GM12874 (cell line): ENCODE results near the gene SYNE3.

Experiments used
- TF ChIP-seq, protein P1 (sequence below): IDR thresholded peaks from 2 replicates; pipeline ENCODE4 v1.5.1; 2011; ENCODE audit warnings: low read depth, mild to moderate bottlenecking, control low read depth, low read length, moderate library complexity; ENCODE audit not compliant: insufficient read depth

The SYNE3 gene

DNA sequence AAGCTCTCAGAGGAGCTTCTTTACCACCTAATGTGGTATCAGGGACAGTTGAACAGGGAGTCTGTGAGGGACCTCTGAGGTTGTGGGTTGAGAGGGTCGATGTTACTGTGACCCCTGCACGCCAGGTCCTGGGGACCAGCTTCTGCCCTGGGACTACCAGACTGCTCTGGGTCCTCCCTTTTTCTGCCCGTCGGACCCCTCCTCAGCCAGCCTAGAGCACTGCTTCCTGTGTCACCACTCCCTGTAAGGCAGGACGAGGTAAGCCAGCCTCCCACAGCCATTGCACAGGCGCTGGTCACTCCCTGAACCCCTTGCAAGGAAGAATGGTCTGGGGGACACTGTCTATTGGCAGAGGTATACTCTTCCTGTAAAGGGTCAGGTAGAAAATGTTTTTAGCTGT, 38.1 kb downstream of the SYNE3 start:
- TF ChIP-seq, protein P1, sequence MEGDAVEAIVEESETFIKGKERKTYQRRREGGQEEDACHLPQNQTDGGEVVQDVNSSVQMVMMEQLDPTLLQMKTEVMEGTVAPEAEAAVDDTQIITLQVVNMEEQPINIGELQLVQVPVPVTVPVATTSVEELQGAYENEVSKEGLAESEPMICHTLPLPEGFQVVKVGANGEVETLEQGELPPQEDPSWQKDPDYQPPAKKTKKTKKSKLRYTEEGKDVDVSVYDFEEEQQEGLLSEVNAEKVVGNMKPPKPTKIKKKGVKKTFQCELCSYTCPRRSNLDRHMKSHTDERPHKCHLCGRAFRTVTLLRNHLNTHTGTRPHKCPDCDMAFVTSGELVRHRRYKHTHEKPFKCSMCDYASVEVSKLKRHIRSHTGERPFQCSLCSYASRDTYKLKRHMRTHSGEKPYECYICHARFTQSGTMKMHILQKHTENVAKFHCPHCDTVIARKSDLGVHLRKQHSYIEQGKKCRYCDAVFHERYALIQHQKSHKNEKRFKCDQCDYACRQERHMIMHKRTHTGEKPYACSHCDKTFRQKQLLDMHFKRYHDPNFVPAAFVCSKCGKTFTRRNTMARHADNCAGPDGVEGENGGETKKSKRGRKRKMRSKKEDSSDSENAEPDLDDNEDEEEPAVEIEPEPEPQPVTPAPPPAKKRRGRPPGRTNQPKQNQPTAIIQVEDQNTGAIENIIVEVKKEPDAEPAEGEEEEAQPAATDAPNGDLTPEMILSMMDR, result no peak

DNA sequence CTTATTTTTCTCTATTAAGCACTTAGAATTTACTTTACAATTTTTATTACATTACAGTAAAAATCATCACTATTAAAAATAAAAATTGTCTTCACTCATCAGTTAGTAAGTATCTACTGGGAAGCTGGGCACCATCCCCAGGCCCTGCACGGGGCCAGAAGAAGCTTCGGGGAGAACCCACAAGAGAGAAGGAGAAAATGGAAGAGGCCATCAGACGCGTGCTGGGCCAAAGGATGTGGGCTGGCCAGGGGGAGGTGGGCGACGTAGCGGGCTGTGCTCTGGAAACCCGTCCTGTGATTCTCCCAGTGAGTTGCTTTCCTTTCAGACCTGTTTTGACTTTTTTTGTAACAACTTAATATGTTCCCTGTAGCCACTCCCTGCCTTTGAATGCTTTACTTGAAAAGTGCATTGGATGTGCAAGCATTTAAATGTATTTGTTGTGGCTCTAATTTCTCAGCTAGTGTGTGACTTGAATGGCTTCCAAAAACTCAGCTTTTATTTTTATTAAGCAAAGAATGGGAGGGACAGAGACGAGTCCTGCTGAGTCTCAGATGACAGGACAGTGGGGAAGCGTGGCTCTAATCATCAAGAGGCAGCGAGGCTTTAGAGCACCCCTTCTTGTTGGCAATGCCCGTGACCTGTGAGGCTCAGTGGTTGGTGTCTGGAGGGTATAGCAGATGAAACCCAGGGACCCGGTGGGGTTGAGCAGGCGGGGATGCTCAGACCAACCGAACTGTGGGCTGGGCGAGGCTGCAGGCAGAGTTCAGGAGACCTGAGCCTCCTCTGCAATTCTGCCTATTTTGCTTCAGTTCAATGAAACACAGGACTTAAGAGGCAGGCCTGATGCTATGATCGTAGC, 38.8 kb downstream of the SYNE3 start:
- TF ChIP-seq, protein P1, result no peak

DNA sequence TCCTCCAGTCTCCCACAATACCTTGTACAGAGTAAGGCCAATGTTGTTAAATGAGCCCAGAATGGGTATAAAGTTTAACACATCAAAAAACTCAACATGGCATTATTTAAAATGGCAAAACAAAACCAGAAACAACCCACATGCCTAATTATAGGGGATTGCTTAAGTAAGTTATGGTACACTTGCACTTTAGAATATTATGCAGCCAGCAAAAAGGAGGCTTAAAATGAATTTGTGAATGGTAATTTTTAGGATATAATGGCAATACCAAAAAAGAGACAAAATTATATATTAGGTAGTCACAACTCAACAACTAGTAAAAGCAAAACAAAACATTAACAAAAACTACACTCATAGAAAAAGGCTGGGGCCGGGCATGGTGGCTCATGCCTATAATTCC, 39.7 kb downstream of the SYNE3 start:
- TF ChIP-seq, protein P1, result no peak

DNA sequence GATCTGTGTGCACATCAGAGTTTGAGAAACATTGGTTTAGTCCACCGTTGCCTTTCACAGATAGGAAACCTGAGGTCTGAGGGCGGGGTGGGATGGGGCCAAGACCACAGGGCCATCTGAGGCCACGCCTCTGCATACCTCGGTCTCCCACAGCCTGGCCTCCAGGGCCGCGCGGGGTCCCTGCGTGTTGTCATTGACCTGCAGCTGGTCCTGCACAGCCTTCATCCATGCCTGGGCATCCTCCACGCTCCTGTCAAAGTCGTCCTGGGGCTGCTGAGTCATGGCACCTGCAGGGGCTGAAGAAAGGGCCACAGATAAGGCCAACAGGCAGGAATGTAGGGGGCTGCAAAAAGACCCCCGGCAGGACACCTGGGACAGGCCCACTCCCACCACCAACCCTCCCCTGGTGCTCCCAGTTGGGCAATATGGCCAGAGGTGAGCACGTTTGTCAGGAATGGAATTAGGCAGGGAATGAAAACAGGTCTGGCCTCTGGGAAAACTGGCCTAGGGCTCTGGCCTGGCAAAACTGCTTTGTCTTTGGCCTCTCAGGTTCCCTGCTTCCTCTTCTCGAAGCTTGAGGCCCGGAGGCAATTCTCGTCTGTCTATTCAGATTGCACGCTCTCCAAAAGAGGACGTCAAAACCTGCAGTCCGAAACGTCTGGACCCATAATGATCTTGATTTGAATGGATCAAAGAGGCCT, 40.8 kb downstream of the SYNE3 start:
- TF ChIP-seq, protein P1, result no peak

DNA sequence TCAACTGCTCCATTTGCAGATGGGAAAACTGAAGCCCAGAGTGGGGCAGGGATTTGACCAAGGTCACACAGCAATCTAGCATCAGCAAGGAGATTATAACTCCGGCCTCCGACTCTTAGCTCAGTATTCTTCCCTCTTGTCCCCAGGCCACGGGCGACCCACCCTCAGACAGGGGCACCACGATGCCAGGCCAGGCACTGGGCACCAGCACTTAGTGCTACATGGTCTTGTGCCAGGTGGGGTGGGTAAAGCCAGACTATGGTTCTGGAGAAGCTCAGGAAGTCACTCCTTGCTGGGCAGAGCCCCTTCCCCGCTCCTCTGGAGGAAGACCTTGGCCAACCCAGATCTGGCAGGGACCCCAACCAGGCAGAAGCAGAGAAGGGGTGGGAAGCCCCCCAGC, 41.5 kb downstream of the SYNE3 start:
- TF ChIP-seq, protein P1, result no peak

DNA sequence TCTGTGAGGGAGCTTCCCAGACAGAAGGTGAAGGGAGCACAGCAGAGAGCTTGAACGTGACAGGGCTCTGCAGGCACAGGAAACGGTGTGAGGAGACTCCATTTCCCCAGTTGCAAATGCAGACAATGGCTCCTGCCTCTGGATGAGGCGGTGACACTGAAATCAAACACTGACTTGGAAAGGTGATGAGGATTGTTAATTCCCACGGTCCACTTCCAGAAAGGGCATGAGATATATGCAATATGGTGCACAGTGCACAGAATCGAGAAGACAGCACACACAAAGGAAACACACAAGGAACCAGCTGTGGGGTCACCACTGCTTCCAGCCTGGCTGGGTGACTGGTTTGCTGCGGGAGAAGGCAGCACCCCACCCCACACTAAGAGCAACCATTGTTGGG, 42.0 kb downstream of the SYNE3 start:
- TF ChIP-seq, protein P1, result no peak

DNA sequence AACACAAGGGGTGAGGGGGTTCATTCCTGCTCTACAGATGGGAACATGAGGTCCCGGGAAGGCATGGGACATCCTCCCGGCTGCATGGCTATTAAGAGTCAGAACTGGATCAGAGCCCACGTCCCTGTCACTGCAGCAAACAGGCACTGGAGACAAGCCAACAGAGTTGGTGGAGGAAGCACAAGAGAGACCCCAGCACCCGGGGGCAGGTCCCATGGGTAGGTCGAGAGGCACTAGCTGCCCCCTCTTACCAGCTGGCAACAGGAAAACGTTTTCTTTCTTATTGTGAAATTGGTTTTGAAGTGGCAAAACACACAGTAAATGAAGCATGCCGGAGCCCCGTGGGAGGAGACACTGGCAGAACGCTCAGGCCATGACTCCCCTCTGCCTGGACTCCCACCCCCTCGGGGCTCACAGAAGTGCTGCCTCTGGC, 43.6 kb downstream of the SYNE3 start:
- TF ChIP-seq, protein P1, result no peak
